Tibial nerve (tissue), 4 donors: ENCODE data around the gene PTER. TPM values are rescaled to one million over a fixed set of nuclear protein-coding genes. Genes with fewer than 3 reads are reported as not detected.

Experiments used
- DNase-seq, 2 donors: peaks; one replicate each; pipeline ENCODE4 v3.0.0-alpha.2; 2019; ENCODE audit warnings: low spot score in 2 of 2
- H3K27ac ChIP-seq, 4 donors: fragments of 200-600 bp; sonication (generic) in 3 of 4; one replicate each; pipeline ENCODE4 v1.5.1; 2017 to 2019; ENCODE audit warnings: mild to moderate bottlenecking in 1 of 4
- H3K27me3 ChIP-seq, 2 donors: fragments of 200-600 bp; sonication (generic) in 1 of 2; one replicate each; pipeline versions ENCODE4 v1.5.1 to v1.6.0; 2017 to 2019
- H3K36me3 ChIP-seq, 3 donors: fragments of 200-600 bp; sonication (generic); one replicate each; pipeline ENCODE4 v1.5.1; 2018 to 2019
- H3K4me1 ChIP-seq, 4 donors: fragments of 200-600 bp; sonication (generic) in 3 of 4; one replicate each; pipeline ENCODE4 v1.5.1; 2017 to 2019
- H3K4me3 ChIP-seq, 4 donors: fragments of 200-600 bp; sonication (generic) in 3 of 4; one replicate each; pipeline ENCODE4 v1.5.1; 2017 to 2019; ENCODE audit warnings: mild to moderate bottlenecking in 1 of 4, moderate library complexity in 1 of 4
- H3K9me3 ChIP-seq, 4 donors: fragments of 200-600 bp; sonication (generic) in 3 of 4; one replicate each; pipeline ENCODE4 v1.5.1; 2017 to 2019
- CTCF ChIP-seq, 5 experiments: fragments of 200-600 bp in 3 of 5; fragments of 450-650 bp in 2 of 5; sonication (generic) in 3 of 5; IDR thresholded peaks; one replicate each; pipeline ENCODE4 v1.5.1; 2016 to 2019; ENCODE audit warnings: antibody characterized with exemption in 5 of 5, mild to moderate bottlenecking in 3 of 5, moderate library complexity in 2 of 5
- EP300 ChIP-seq, 2 donors: sonication (generic); formaldehyde crosslinking; IDR thresholded peaks; one replicate each; pipeline ENCODE4 v1.6.1; 2017; ENCODE audit warnings: antibody characterized with exemption in 2 of 2, mild to moderate bottlenecking in 1 of 2
- POLR2A ChIP-seq, 2 donors: fragments of 450-650 bp; IDR thresholded peaks; one replicate each; pipeline ENCODE4 v1.6.1; 2017; ENCODE audit warnings: antibody characterized with exemption in 2 of 2, mild to moderate bottlenecking in 2 of 2, moderate library complexity in 2 of 2
- WGBS, 2 donors: methylation state at CpG; one replicate each; pipeline ENCODE4 v1.1.5; 2018; 5-methylcytosine and 5-hydroxymethylcytosine counted together
- total RNA-seq, 4 donors: library from RNA; depleted of rRNA; stranded (reverse); fragments of >200 nt; gene quantifications; one replicate each; pipeline ENCODE4 v1.1.0, GENCODE V29; 2016

PTER gene
- total RNA-seq, 4 donors from 2014 or later: 4.9 to 26.4 (median 12.1) TPM

DNA sequence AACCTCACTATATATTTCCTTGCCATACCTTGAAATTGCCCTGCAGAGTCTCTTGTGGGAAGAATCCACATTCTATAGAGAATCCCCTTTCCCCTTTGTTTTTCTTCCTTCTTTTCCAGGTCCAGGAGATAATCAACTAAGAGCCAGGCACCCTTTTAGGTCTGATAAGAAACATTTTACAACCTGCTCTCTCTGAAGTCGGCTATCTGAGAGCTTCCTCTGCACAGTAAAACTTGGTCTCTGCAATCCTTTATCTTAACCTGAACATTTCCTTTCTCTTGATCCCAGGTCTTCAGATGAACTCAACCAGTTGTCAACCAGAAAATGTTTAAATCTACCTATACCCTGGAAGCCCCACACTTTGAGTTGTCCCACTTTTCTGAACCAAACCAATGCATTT lies 19.5 kb upstream of the PTER start:
- Histone ChIP-seq H3K4me1 (no peaks in the 10 kb centered on the region), H3K9me3 (no peaks in the 10 kb centered on the region), H3K27me3 (no peaks in the 10 kb centered on the region), H3K36me3 (no peaks in the 10 kb centered on the region), H3K27ac (no peak overlapping the region), H3K4me3 (no peak overlapping the region)
- DNase-seq: no peak
- WGBS, 2 donors: 22 to 35% methylated on average over 1 of the region's 1 CpG
- TF ChIP-seq EP300 (IDR thresholded peaks at IDR 0.05) (no peak), POLR2A (IDR thresholded peaks at IDR 0.05) (no peak), CTCF (IDR thresholded peaks at IDR 0.05) (no peak)

- DNase-seq: no peak
- WGBS, 2 donors: 78 to 83% methylated on average over 3 of the region's 3 CpGs
- Histone ChIP-seq H3K27ac (no peak overlapping the region), H3K4me1 (no peaks in the 10 kb centered on the region), H3K9me3 (peaks cover 0 to 12% (median 0%) of the 10 kb centered on the region in 4 donors), H3K36me3 (no peaks in the 10 kb centered on the region), H3K4me3 (no peak overlapping the region), H3K27me3 (no peaks in the 10 kb centered on the region)
- TF ChIP-seq EP300 (IDR thresholded peaks at IDR 0.05) (no peak), POLR2A (IDR thresholded peaks at IDR 0.05) (no peak), CTCF (IDR thresholded peaks at IDR 0.05) (no peak)
Measured at GRCh38 chr10:16423599-16423998, 13.2 kb upstream of the PTER start.

DNA sequence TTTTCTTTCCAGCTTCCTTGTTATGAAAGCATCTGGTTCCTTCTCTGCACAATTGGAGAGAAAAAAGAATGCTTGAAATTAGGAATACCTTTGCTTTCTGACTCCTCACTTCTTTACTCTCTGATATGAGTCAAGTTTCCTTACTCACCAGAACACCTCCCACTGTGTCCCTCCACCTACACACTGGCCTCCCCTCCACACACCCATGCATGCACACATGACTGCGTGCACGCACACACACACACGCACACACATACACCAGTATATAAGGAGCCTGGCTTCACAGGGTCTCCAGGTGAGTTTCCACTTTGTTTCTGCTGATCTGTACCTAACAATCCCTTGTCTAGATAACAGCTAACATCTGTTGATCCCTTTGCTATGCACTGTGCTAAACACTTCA lies 11.4 kb upstream of the PTER start:
- DNase-seq: no peak
- no peaks in the 10 kb centered on the region for H3K36me3 ChIP-seq
- 90 to 93% methylated on average over 3 of the region's 3 CpGs for WGBS, 2 donors
- no peaks in the 10 kb centered on the region for H3K27me3 ChIP-seq
- no peaks in the 10 kb centered on the region for H3K4me1 ChIP-seq
- no peak overlapping the region for H3K27ac ChIP-seq
- no peak overlapping the region for H3K4me3 ChIP-seq
- TF ChIP-seq POLR2A (IDR thresholded peaks at IDR 0.05): no peak
- TF ChIP-seq CTCF (IDR thresholded peaks at IDR 0.05): no peak
- no peak for TF ChIP-seq EP300 (IDR thresholded peaks at IDR 0.05)
- peaks cover 0 to 12% (median 0%) of the 10 kb centered on the region in 4 donors for H3K9me3 ChIP-seq

DNA sequence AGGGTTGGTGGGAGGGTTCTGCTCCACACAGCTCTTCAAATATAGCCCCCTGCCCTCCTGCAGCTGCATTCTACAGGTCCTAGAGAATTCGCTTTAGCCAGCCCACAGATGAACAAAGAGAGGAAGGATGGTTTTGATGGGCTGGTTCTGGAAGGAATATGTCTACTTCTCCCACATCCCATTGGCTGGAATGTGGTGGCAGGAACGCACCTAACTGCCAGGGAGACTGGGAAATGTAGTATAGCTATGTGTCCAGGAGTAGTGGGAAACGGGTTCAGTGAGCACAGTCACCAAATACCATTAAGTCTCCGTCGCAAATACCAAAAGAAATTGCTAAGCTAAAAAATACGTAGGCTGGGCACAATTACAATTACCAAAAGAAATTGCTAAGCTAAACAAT lies 7.3 kb upstream of the PTER start:
- TF ChIP-seq CTCF (IDR thresholded peaks at IDR 0.05): no peak
- TF ChIP-seq POLR2A (IDR thresholded peaks at IDR 0.05): no peak
- TF ChIP-seq EP300 (IDR thresholded peaks at IDR 0.05): no peak
- 78 to 86% methylated on average over 6 of the region's 6 CpGs for WGBS, 2 donors
- H3K36me3 ChIP-seq: no peaks in the 10 kb centered on the region
- DNase-seq: no peak
- H3K27me3 ChIP-seq: no peaks in the 10 kb centered on the region
- H3K4me1 ChIP-seq: no peaks in the 10 kb centered on the region
- no peak overlapping the region for H3K4me3 ChIP-seq
- H3K9me3 ChIP-seq: peaks cover 0 to 12% (median 0%) of the 10 kb centered on the region in 4 donors
- no peak overlapping the region for H3K27ac ChIP-seq

DNA sequence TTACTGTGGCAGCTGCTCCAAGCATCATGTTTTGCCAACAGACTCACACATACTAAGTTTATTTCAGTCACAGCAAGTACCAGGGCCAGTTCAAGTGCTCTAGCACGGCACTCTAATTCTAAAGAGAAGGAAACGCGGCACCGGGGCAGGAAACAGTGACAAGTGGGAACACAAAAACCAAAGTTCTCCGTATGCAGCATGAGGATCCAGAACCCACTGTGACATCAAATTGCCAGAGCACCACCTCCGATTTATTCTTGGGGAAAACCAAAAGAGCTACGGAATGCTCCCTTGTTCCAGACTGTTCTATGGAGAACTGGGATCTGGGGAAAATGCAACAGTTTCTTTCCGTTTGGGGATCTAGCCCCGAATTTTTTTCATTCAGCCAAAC lies 448 bp upstream of the PTER start:
- H3K4me1 ChIP-seq: peaks cover 0 to 32% (median 0%) of the 10 kb centered on the region in 4 donors
- WGBS, 2 donors: 2 to 3% methylated on average over 9 of the region's 9 CpGs
- H3K9me3 ChIP-seq: no peaks in the 10 kb centered on the region
- H3K36me3 ChIP-seq: no peaks in the 10 kb centered on the region
- peak overlapping the region in 3 of 4 donors; percentile 75 to 82 (median 80) for H3K27ac ChIP-seq
- peak overlapping the region; percentile 35 to 71 (median 70) for H3K4me3 ChIP-seq
- TF ChIP-seq EP300 (IDR thresholded peaks at IDR 0.05): no peak
- DNase-seq: no peak
- no peaks in the 10 kb centered on the region for H3K27me3 ChIP-seq

- TF ChIP-seq POLR2A (IDR thresholded peaks at IDR 0.05) (no peak), CTCF (IDR thresholded peaks at IDR 0.05) (no peak), EP300 (IDR thresholded peaks at IDR 0.05) (no peak)
- no peaks in the 10 kb centered on the region for H3K27me3 ChIP-seq
- H3K4me3 ChIP-seq: peak overlapping the region; percentile 35 to 71 (median 70)
- no peaks in the 10 kb centered on the region for H3K9me3 ChIP-seq
- H3K4me1 ChIP-seq: peaks cover 0 to 32% (median 0%) of the 10 kb centered on the region in 4 donors
- DNase-seq: no peak
- peaks cover 0 to 3% (median 0%) of the 10 kb centered on the region in 3 donors for H3K36me3 ChIP-seq
- peak overlapping the region in 2 of 4 donors; percentile 75 to 82 for H3K27ac ChIP-seq
- 79 to 88% methylated on average over 5 of the region's 5 CpGs for WGBS, 2 donors
Measured at GRCh38 chr10:16437540-16437894, 707 bp downstream of the PTER start.
